NCI-H1092 (cell line): ENCODE results near the gene EFR3B.

ENCODE experiments used
- DNase-seq: peaks from one replicate; lab custom pipeline; 2025; lab: John Stamatoyannopoulos, UW

Gene EFR3B

GRCh38 chr2:25187729-25188350 lies 146.0 kb downstream of the EFR3B start:
- DNase-seq: no peak

- no peak for DNase-seq
Observed at GRCh38 chr2:25188405-25188804, 146.5 kb downstream of the EFR3B start.

GRCh38 chr2:25190536-25190935 lies 148.7 kb downstream of the EFR3B start:
- no peak for DNase-seq

- no peak for DNase-seq
Observed at GRCh38 chr2:25194576-25195122, 152.8 kb downstream of the EFR3B start.

- no peak for DNase-seq
Observed at GRCh38 chr2:25197336-25198208, 155.7 kb downstream of the EFR3B start.

- DNase-seq: no peak
Observed at GRCh38 chr2:25198209-25198525, 156.3 kb downstream of the EFR3B start.

GRCh38 chr2:25198576-25198975 lies 156.7 kb downstream of the EFR3B start:
- DNase-seq: no peak

- no peak for DNase-seq
Observed at GRCh38 chr2:25201265-25201664, 159.4 kb downstream of the EFR3B start.

- DNase-seq: no peak
Observed at GRCh38 chr2:25201794-25202193, 159.9 kb downstream of the EFR3B start.

- no peak for DNase-seq
Observed at GRCh38 chr2:25202275-25202674, 160.4 kb downstream of the EFR3B start.

- DNase-seq: no peak
Observed at GRCh38 chr2:25204190-25204838, 162.4 kb downstream of the EFR3B start.

- no peak for DNase-seq
Observed at GRCh38 chr2:25207078-25207545, 165.2 kb downstream of the EFR3B start.
